ENCODE measurements around the gene OR56A1.
"Not testable (repeated sequence)": the region's sequence is repeated elsewhere in the genome, so short reads cannot be mapped to it uniquely, and the experiment has no call there.

Gene OR56A1, protein sequence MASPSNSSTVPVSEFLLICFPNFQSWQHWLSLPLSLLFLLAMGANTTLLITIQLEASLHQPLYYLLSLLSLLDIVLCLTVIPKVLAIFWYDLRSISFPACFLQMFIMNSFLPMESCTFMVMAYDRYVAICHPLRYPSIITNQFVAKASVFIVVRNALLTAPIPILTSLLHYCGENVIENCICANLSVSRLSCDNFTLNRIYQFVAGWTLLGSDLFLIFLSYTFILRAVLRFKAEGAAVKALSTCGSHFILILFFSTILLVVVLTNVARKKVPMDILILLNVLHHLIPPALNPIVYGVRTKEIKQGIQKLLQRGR

GRCh38 chr11:6030708-6031405 is at the start of gene OR56A1:
Gene OR56A1, minus strand, starts transcription at chr11:6030758. Its CDS starts 3,066 bp downstream, at chr11:6027692.
- DNase-seq = no peak

DNA sequence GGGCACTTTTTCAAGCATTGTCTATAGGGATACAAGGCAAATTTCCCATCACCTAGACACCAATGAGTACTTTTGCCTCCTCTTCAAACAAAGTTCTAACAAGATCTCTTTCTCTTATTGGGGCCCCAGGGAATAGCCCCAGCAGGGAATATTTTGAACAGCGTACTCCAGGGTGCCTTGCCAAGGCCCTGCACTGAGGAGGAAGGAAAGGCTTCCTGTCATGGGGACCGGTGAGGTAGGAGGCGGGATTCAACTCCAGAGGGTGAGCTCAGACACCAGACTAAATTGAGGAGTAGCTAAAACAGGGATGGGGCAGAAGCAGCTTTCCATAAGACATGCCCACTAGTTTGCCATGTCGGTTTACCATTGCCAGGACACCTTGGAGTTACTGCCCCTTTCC is 48.9 kb upstream of the OR56A1 start:
- no peak for DNase-seq

DNA sequence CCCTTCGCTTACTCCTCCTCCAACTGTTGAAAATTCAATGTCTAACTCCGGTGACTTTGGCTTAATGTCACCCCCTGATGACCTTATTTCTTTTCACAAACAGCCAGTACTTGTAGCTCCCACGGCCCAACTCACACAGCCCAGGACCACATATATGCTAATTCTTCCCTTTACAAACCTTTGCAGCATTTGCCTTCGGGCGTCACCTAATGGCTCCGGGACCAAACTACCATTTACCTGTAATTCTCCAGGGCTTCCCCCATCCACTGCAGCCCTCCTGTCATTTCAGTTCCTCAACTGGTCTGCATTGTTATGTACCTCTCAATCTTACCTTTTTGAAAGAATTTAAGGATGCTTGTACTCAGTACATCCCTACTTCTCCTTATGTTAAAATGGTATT is 47.2 kb upstream of the OR56A1 start:
- DNase-seq = no peak

GRCh38 chr11:6076443-6076842 is 45.9 kb upstream of the OR56A1 start:
- not testable (repeated sequence) for DNase-seq

DNA sequence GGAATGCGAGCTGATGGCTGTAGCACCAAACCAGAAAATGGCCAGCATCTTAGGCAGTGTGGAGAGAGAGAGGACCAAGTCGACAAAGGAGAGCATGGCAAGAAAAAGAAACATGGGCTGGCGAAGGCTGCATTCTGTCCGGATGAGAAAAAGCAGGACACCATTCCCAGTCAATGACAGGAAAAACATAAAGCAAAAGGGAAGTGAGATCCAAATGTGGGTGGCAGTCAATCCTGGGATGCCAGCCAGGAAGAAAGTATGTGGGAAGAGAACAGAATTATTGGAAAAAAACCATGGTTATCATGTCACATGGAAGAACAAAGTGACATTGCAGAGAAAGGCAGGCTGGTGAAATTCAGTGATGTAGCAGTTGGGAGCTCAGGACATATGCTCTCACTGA is 36.9 kb upstream of the OR56A1 start:
- no peak for DNase-seq

DNA sequence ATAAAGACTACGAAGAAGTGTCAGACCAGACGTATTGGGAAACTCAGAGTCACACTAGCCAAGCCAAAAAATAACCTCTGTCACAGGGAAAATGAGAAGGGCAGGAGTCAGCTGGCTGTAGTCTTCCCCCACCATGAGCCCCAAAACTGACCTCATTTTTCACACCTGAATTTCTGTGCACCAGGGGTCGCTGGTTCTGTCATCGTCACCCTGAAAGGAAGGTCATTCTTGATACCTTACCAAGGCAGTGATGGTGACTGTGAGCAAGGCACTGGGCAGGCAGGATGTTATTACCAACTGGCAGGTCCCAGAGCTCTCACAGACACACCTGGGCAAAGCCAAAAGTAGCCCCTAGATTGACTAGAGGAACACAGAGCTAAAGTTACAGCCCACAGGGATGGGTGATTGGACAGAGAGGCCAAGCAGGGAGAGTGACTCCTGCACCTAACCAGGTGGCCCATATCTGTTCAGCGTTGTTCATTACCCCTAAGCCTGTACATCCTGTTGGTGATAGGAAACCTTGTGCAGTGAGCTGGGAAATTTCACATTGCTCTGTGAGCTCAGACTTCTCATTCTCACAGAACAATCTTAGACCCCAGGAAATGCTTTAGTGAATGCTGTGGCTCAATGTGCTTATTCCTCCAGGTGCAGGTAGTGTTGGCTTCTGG is 32.3 kb upstream of the OR56A1 start:
- no peak for DNase-seq

DNA sequence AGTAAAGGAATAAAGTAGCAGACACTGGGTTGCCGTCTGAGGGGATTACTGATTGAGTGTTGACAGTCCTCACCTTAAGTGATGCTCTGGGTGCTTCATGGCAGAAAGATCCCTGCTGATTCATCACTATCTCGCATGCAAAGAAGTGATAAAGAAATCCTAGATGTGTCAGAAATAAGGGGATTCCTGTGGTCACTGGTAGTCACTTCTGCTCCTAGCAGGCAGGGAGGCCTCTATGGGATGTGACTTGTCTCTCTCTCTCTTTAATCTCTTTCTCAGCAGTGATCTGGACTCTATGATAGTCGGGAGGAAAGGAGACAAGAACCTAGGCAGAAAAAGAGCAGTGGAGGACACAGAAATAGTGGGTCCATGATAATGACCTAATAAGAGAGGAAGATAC is 30.9 kb upstream of the OR56A1 start:
- no peak for DNase-seq

DNA sequence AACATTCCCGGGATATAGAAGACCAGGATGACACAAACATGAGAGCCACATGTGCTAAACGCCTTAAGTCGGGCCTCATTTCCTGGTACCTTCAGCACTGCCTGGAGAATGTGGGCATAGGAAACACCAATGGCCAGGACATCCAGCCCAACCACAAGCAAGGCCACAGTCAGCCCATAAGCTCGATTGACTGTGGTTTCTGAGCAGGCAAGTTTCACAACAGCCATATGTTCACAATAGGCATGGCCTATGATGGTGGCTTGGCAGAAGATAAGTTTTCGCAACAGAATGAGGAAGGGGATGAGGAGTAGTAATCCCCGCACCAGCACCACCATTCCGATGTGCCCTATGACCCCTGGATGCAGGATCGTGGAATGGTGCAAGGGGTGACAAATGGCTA is 26.9 kb upstream of the OR56A1 start:
- no peak for DNase-seq

DNA sequence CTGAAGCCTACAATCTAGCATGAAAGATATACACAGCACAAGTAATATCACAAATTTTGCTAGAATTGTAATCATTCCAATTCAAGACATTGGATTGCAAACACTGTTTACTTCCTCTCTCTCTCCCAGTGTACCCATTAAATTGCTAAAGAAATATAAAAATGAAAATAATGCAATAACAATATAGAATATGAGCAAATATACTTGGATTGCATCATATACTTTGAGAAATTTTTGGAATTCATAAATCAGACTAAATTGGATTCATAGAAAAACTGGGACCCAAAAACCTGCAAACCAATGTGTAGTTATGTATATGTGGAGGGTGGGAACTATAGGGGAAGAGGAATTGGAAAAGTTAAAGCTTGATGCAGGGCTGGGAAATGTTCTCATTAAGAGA is 25.0 kb upstream of the OR56A1 start:
- DNase-seq = no peak

DNA sequence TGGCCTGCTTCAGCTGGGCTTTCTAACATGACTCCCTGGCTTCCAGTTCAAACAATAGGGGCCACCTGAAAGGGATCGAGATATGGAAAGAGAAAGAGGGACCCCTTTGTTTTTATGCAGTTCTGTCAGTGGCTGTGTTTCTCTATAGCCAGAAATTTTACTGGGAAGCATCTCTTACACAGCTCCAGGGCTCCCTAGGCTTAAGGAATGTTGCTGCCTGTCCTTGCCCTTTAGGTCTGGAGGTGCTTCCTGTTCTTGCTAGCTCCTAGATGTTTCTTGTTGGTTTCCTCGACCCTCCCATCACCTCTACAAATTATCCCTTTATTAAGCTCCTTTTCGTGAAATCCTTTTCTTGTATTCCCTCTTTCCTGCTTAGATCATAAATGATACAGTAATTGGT is 21.8 kb upstream of the OR56A1 start:
- no peak for DNase-seq

DNA sequence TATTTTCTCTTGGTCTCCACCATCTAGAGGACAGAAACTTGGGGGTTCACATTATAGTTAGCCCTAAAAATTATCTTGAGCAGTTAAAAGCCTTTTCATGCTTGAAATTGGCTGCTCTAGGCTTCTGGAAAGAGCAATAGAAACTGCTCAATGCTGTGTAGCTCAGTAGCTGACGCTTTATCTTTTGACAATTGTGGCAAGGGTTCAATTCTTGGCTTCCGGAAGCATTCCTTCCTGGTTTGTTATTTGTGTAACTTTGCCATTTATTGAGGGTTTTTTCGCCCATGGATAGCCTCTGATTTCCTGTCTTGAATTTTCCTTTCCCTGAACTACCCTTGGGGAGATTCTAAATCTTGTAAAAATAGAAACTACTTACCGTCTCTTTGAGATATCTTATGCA is 10.3 kb upstream of the OR56A1 start:
- DNase-seq = no peak

GRCh38 chr11:6027501-6027900 is 3.1 kb downstream of the OR56A1 start:
- DNase-seq = no peak

DNA sequence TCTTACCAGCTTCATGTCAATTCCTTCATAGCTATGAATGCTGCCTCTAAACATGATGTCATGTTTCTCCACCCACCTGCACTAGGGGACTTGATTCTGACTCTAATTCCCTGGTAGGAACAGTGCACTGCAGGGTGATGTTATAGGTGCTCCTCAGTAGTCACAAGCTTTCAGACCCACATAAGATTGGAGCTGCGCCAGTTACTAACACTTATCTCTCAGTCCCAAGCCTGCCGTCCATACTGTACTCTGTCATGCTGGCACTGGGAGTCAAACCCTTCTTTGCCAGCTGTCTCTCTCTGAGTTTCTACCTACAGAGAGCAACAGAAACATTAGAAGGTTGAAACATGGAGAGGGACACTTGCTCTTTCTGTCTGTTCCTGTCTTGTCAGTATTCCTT is 5.5 kb downstream of the OR56A1 start:
- no peak for DNase-seq

DNA sequence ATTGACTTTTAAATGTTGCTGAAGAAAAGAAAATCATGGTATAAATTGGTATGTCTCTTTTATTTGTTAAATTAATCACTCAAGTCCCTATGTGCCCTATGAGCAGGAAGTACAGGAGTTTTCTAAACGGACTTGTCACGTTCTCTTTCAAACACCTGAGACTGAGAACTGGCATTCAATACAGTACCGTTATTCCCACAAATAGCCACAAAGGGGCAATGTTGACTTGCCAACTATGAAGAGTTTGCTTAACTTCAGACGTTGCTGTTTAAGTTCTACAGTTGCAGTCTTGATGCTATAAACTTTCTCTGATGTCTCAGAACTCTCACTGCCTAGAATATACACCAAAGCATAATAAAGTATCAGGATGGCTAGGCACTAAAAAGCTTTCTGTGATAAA is 7.6 kb downstream of the OR56A1 start:
- peak; percentile 31 for DNase-seq

GRCh38 chr11:6013042-6013441 is 17.5 kb downstream of the OR56A1 start:
- DNase-seq = no peak

DNA sequence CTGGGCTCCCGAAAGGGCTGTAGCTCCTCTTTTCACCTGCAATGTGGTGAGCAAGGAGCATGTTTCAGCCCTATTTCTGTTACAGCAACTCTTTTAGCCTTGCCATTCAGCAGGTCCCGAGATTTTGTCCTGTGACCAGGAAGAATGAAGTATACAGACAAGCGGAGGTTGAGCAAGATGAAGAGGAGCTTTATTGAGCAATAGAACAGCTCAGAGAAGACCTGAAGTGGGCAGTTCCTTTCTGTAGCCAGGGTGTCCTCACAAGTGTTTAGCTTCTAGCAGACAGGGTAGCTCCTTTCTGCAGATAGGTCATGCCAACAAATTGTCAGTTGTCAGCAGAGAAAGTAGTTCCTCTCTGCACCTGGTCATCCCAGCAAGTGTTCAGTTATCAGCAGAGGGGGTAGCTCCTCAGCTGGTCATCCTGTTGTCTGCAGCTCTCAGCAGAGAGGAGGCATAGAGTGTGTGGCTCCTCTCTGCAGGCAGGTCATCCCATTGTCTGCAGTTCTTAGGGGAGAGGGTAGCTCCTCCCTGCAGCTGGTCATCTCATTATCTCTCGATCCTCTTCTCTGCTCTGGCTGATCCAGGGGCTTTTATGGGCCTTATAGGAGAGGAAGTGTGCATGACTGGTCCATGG is 18.4 kb downstream of the OR56A1 start:
- no peak for DNase-seq

DNA sequence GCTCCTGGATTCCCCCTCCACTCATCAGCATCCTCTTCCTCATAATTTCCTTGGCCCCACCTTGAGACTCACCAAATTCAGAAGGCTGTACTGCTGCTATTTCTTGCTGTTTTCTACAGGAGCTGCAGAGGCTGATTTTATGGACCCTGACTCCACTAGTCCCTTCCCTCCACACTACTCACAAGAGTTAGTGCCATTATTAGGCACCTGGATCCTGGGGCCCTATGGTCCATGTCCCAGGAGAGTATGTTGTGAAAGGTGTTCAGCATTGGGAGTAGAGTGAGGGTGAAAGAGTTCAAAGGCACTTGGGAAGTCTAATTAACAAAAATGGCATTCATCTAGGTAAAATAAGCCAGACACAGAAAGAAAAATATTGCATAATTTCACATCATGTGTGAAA is 23.7 kb downstream of the OR56A1 start, which contains the start of gene OR56A4:
Gene OR56A4, minus strand, starts transcription at position 101 of the 400 bp plus-strand sequence. CDS start 3,954 bp downstream, outside the sequence.
- DNase-seq = no peak

DNA sequence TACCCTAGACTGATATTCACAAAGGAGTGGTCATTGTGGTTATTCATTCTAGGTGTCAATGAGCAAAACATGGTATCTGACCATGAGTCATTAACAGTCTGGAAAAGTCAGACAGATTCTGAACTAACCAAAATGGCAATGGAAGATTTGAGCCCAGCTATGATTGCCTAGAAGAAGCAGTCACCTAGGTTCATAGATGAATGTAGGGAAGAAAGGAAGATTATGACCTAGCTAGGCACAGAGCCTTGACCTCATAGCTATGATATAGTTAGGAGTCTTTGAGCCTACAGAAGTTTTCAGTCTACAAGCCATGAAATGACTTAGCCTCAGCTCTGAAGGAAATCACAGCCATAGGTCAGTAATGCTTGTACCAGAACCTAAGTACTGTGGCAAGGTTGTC is 24.2 kb downstream of the OR56A1 start:
- DNase-seq = no peak

GRCh38 chr11:6002202-6002699 is 28.3 kb downstream of the OR56A1 start:
- DNase-seq = no peak

DNA sequence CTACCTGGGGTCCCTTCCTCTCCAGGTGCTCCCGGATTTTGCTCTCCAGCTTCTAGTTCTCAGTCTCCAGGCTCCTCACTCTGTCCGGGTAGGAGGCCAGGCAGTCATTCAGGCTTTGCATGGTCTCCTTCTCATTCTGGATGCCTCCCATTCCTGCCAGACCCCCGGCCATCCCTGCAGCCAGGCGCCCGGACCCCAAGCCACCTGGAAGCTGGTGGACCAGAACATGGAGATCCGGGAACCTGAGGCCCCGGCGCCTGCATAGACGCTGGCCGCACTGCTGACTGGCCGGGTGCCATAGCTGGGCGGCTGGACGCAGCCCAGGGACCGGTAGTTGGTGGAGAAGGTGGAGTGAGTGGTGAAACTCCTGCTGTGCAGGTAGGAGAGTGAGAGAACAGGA is 35.8 kb downstream of the OR56A1 start:
- no peak for DNase-seq

GRCh38 chr11:5992604-5993251 is 37.8 kb downstream of the OR56A1 start:
- peak; percentile 9 for DNase-seq

DNA sequence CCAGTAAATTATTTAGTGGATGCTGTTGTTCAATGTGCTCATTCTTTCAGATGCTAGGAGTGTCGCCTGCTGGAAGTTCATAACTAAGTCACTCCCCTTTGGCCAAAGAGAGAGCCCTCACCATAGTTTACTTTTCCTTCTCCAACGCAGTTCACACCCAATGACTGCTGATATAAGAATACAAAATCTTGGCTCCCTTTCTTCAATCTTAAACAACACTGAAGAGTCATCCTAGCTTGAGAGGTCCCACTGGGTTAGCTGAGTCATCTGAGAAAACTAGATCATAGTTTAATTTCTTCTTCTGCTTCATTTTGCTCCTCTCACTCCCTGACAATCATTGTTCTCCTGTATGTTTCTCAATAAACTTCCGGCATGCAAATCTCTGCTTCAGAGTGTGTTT is 38.4 kb downstream of the OR56A1 start:
- DNase-seq = no peak

- DNase-seq = no peak
Observed at GRCh38 chr11:5989203-5989602, 41.4 kb downstream of the OR56A1 start.
